HL-60 (cell line): ENCODE measurements around the gene CFAP20DC.

Source experiments
- POLR2AphosphoS5 ChIP-seq: IDR thresholded peaks from 2 replicates; pipeline ENCODE4 v1.6.1; 2012; ENCODE audit warnings: low read depth
- TF ChIP-seq, protein P1 (sequence below): IDR thresholded peaks from one replicate; pipeline ENCODE4 v1.5.1; 2011; ENCODE audit warnings: low read length, control low read depth, inconsistent platforms; ENCODE audit not compliant: insufficient read depth

DNA sequence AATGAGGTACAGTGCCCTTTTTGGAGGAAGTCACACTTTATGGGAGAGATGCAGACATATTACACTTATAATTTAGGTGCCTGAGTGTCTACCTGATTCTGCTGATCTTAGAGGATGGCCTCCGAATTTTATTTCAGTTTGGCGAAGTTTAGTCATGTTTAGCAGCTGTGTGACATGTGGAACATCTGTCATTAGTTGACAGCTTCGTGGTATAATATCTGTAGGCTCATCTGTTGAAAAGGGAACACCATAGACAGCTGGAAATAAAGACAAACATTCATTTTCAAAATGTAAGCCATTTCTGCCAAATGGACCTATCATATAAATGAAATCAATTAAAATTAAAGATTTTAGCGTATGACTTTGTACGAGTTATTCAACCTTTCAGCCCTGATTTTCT lies 165.4 kb downstream of the CFAP20DC start:
- TF ChIP-seq, protein P1, sequence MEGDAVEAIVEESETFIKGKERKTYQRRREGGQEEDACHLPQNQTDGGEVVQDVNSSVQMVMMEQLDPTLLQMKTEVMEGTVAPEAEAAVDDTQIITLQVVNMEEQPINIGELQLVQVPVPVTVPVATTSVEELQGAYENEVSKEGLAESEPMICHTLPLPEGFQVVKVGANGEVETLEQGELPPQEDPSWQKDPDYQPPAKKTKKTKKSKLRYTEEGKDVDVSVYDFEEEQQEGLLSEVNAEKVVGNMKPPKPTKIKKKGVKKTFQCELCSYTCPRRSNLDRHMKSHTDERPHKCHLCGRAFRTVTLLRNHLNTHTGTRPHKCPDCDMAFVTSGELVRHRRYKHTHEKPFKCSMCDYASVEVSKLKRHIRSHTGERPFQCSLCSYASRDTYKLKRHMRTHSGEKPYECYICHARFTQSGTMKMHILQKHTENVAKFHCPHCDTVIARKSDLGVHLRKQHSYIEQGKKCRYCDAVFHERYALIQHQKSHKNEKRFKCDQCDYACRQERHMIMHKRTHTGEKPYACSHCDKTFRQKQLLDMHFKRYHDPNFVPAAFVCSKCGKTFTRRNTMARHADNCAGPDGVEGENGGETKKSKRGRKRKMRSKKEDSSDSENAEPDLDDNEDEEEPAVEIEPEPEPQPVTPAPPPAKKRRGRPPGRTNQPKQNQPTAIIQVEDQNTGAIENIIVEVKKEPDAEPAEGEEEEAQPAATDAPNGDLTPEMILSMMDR: no peak
- TF ChIP-seq POLR2AphosphoS5: no peak
